Measurements from ENCODE around the gene ABCF1.
"Not testable (repeated sequence)": the region's sequence is repeated elsewhere in the genome, so short reads cannot be mapped to it uniquely, and the experiment has no call there.

DNA sequence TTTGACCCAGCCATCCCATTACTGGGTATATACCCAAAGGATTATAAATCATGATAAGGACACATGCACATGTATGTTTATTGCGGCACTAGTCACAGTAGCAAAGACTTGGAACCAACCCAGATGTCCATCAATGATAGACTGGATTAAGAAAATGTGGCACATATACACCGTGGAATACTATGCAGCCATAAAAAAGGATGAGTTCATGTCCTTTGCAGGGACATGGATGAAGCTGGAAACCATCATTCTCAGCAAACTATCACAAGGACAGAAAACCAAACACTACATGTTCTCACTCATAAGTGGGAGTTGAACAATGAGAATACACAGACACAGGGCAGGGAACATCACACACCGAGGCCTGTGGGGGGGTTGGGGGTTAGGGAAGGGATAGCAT, 44.8 kb upstream of the ABCF1 start:
- TF ChIP-seq TAF1 (IDR thresholded peaks at IDR 0.05; ENCODE audit: borderline replicate concordance, low read depth, low read length); POLR2AphosphoS5 (IDR thresholded peaks at IDR 0.05; ENCODE audit: low read depth, low read length): not testable (repeated sequence)
